GM18502 (cell line): ENCODE data around the gene SAMMSON.
A peak's percentile ranks its signal among the peaks of the same experiment; 100 is the strongest.

Experiments used
- ATAC-seq: cut with Tn5 transposase; IDR thresholded peaks from one replicate; pipeline ENCODE4 v1.9.1; 2021; ENCODE audit warnings: mild to moderate bottlenecking; ENCODE audit not compliant: unreplicated experiment, poor library complexity

The SAMMSON gene

DNA sequence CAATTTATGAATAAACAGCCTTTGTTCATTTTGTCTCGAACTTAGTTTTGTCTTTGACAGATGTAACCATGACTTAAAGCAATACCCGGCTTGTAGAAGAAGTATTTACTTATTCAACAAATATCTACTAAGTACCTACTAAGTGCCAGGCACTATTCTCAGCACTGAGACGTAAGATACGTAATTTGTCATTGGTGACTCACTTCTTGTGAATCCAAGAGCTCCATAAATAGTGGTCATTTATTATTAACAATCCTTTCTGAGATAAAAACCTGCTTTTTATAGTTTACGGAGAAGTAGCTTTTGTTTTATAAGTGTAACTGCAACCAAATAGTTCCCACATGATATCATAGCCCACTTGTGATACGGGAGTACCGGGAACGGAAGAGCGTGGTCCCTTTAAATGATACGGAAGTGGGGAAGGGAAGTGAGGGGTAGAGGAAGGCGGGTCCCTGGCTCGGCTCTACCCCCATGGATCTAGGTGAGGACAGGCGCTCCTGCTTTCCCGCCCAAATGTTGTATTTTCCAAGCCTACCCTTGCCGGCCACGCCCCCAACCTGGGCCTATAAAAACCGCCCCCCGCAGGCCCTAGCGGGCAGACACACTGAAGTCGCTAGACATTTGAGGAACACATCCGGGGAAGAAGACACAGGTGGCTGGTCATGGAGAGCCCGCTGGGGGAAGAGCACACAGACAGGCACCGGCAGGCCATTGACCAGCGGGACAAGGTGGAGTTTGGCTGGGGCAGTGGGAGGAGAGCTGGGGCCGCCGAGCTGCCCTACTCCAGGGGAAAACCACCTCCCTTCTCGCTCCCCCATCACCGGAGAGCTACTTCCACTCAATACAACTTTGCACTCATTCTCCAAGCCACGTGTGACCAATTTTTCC is at the start of gene SAMMSON:
TSS of gene SAMMSON (plus strand) at position 594 of the 888 bp plus-strand sequence.
- no peak for ATAC-seq

DNA sequence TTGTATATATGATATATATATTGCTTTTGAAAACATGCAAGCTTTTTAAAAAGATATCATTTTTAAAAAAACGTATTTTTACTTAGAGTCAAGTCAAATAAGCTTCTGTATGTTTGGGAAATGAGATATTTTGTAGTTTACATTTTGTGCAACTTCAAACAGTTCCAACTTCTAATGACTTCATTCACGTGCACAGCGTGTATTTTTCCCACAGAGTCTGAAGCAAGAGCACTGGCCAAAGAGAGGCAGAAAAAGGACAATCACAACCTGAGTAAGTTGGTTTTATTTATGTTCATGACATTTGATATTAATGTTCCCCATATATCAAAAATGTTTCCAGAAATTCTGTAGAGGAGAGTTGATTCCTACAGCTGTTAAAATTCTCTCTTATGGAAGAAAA is 47.9 kb upstream of the SAMMSON start:
- no peak for ATAC-seq

DNA sequence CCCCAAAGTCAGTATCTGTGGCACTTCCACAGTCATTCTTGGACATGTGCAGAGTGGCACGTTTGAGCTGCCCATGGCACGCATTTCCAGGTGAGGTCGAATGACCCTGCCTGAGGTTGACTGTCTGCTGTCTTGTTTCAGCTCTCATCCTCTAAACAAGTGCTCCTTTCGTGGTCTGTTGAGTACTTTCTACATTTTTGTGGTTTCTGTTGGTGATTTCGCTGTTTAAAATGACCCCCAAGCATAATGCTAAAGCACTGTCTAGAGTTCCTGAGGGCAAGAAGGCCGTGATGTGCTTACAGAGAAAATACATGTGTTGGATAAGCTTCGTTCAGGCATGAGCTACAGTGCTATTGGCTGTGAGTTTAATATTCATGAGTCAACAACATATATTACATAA is 40.0 kb upstream of the SAMMSON start:
- no peak for ATAC-seq

DNA sequence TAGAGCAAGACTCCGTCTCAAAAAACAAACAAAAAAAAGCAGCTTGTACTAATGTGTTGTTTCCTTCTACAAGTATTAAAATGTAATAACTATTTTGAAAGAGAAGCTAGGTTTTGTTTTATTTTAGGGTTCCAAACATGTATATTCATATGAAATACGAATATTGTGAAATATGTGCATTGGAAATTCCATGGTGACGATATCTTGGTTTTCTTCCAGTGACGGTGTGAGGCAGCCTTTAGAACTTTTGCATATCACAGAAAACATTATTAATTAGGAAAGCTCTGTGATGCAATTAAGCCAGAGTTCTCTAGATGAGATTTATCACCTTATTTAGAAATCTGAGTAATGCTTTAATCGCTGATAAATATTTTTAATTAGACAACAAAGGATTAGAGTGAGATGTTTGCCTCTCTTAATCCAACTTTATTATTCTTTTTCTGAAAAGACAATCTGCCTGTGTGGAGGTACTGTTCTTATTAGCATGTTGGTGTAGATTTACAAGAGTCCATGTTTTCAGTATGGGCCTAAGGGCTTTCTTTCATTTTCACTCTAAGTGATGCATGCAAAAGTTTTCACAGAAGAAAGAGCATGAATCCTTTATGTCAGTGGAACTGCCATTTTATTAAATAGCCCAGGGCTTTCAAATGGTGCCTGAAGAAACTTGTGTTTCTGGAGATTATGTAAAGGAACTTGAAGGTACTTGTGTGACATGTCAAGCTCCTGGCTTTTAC is 37.7 kb upstream of the SAMMSON start:
- ATAC-seq = no peak

DNA sequence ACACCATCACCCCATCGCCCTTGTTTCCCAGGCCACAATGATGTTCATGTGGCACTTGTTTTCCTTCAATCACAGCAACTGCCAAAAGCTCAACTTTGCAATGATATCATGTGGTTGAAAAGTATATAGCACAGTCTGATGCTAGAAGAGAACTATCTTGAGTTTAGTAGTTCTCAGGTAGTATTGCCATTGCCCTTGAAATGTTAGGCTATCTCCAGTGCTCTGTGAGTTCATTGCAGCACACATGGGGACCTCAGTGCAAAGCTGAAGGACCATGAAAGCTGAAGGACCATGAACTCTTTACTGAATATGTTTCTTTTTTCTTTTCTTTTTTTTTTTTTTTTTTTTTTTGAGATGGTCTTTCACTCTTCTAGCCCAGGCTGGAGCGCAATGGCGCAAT is 35.9 kb upstream of the SAMMSON start:
- no peak for ATAC-seq

DNA sequence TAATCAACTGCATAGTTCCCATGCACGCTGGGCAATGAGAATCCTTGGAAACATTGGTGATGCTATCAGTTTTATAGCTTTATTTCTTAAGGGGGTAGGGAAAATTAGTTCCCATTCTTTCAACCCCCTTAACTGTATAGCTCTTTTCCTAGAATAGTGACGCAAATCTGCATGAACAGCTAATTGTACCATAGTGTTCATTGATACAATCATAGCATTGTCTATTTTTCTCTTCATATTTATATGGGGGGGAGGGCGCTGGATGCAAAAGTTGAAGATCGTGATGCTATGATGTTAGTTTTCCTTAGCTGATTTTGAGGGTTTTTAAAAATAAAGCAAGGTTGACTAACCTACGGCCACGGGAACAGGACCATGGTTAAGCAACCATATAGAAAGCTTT is 32.4 kb upstream of the SAMMSON start:
- ATAC-seq = no peak

DNA sequence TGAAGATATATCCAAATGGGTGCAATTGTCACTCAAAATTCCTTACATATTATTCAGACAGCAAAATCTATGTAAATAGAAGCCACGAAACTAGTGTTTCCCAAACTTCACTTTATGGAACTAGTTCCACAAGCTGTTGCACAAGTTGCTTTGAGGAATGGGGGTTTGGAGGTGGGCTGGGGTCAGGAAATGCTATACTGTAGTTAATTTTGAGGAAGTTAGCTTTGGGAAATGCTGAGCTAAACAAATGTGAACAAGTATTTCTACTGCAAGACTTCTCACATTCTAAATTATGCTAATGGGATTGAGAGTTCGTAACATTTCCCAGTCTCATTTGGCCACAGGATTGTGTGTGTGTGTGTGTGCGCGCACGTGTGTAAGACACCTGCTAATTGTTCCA is 28.7 kb upstream of the SAMMSON start:
- no peak for ATAC-seq

DNA sequence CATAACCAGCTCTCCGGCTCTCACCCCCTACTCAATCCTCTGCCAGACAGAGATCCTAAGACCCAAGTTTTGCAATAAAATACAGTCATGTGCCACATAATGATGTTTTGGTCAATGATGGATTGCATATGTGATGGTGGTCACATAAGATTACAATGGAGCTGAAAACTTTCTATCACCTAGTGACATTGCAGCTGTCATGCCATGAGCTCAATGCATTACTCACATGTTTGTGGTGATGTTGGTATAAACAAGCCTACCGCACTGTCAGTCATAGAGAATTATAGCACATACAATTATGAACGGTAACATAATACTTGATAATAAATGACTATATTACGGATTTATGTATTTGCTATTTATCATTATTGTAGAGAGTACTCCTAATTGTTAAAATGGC is 26.9 kb upstream of the SAMMSON start:
- no peak for ATAC-seq

DNA sequence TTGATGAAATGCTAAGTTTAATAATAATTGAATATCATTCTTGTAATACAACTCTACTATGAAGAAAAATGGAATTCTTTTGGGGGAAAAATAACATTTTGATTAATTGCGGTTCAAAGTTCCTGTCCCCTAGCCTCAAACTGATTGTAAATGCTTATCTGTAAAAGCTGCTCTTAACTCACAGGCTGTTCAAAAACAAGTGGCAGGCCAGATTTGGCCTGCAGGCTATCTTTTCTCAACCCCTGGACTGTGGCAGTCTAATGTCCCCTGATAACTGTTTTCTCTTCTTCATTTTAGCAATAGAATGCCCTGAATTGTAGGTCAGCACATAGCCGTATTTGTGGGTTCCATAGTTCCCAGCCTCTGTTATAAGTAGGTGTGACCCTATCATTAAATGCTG is 23.5 kb upstream of the SAMMSON start:
- ATAC-seq = no peak

DNA sequence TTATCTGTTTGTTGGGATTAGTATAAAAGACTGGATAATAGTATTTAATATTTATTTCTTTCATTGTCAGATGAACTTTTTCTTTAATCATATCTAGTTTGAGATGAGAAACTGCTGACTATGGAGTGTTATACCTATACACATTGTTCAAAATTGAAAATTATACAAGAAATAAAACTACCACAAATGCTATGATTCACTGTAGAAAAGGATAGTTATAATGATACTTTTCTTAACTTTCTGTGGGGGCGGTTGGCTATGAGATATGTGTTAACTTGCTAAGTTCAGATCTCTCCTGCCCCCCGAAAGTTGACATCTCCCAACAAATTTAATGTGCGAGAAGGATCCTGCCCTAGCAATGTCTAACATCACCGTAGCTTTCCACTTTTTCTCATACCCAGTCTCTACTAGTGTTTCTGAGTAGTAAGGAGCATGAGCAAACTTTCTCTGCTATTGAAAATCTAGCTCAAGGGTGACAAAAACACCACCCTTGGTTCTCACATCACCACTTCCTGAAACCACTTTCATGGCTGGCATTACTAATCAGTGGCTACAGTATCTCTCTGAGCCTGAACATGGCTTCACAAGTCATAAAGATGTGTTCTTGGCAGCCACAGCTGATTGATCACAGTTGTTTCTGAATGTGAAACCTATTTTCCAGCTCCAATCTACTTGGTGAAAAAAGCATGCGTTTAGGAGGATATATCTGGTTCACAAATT is 15.8 kb upstream of the SAMMSON start:
- peak; percentile 69 for ATAC-seq

DNA sequence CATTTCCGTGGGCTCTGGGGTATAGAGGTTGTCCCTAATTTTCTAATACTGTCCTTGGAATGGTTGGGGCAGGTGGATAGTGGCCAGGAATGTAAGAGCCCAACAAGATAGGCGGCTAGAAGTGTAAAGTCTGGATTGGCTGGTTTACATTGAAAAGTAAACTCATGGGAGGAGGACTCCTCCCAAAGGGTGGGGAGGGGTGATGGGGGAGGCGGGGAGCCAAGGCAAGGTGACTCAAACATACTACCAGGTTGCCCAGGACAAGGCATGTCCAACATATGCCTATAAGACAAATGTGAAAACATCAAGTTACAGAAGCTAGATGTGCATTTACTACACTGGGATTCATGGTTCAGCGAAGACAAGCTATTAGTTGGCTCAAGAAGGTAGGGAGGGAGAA is 14.3 kb upstream of the SAMMSON start:
- no peak for ATAC-seq

DNA sequence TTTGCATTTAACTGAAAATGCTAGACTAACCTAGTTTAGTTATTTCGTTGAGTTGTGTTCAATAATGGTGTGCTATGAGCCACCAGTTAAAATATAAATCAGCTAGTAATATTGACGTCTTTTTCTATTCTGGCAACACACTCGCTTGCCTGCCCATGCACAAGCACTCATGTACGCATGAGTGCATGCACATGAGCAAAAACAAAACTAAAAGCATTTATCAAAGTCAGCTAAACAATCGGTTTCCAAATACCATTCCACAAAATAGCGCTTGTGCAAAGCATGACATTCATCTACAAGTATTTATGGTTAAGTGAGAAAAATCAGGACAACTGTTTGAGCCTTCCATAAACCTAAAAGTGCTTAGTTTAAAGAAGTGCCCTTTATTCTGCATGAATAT is 13.1 kb upstream of the SAMMSON start:
- ATAC-seq = no peak

DNA sequence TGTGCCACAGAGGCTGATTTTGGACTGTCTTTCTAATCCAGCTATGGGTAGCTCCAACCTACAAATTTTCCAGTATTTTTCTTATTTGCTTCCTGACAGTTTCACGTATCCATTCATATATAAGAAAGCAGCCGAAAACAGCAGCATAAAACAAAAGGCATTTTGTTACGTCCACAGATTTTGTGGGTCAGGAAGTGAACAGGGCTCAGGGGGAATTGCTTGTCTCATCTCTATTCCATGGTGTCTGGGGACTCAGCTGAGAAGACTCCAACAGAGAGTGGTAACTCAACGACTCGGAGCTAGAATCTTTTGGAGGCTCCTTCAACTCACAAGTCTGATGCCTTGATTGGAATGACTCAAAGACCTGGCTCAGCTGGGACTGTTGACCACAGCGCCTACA is 11.7 kb upstream of the SAMMSON start:
- ATAC-seq = no peak

DNA sequence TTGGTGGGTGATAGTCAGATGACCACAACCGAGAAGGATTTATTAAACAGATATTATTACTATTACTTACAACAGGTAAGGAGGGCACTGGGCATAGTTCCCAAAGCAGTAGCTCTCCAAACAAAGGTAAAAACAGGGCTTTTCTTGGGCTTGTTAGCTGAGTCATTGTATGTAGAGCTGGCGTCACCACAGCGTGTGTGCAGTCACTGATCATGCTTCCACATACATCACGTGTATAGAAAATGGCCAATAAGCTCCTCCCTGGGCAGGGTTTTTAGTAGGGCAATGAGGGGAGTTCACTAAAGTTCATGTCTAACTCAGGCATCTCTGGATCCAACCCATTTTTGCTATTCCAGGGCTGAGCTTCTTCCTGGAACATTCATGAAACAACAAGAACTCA is 5.8 kb upstream of the SAMMSON start:
- ATAC-seq = no peak

DNA sequence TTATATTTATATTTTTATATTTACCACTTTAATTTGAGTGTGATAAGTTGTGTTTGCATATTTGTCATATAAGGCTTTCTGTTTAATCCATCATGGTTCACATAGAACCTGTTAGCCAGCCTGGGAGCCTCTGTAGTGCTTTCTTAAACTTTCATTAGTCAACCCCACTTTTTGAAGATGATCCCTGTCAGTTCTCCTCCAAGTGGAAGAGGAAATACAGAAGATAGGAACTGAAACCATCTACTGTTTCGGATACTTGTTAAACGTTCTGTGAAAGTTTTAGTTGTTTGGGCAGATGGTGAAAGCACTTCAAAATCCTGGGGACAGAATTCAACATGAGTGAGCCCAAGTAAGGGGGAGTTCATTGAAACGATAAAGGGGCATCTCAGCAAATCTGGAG is 4.6 kb upstream of the SAMMSON start:
- ATAC-seq = no peak

DNA sequence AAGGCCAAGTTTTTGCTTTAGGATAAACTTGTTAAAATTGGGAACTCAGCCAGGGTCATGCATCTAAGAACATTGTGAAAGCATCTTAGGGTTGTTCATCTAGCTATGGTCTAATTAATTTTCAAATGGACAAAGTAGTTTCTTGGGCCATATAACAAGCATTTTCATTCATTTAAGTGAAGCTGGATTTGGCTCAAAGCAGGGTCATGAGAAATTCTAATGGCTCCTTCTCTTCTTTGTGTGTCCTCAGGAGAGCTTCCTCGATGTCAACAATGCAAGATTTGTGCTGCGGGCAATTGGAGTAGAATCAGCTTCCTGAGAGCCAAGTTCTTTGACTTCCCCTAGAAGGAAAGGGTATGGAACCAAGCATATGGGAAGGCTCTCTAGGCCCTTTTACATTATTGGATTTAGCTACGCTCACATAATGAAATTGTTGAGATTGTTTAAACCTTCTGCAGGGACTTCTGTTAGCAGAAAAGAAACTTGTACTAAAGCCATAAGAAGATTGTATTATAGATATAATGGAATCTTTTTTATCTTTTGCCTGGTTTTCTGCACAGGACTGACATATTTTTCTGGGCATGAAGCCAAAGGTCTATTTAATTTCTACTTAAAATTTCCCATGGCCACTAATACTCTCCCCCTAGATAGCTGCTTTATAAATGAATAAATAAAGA is 1.8 kb upstream of the SAMMSON start:
- no peak for ATAC-seq

DNA sequence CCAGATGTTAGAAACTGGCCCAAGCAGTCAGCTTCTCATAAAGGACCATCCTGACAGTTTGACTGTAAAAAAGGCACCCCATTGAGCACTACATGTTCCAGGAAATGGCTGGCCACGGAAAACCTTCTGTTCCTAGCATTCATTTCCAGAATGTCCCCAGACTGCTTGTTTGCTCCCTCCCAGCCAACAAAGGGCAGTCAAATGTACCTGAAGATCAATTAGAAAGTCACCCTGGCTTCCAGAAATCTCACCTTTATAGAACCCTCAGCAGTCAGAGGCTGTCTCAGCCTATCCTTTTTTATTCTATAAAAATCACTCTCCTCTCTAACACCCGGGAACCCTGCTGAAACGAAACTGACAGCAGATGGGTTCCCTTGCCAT is 784 bp upstream of the SAMMSON start:
- no peak for ATAC-seq

DNA sequence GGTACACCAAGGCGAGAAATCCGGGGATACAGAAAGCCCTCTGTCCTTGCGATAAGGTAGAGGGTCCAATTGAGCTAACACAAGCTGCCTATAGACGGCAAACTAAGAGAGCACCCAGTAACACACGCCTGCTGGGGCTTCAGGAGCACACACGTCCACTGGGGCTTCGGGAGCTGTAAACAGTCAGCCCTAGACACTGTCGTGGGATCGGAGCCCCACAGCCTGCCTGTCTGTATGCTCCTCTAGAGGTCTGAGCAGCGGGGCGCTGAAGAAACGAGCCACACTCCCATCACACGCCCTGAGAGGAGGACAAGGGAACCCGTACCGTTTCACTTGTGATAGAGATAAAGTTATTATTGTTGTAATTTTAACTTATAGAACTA is 486 bp downstream of the SAMMSON start:
- no peak for ATAC-seq

DNA sequence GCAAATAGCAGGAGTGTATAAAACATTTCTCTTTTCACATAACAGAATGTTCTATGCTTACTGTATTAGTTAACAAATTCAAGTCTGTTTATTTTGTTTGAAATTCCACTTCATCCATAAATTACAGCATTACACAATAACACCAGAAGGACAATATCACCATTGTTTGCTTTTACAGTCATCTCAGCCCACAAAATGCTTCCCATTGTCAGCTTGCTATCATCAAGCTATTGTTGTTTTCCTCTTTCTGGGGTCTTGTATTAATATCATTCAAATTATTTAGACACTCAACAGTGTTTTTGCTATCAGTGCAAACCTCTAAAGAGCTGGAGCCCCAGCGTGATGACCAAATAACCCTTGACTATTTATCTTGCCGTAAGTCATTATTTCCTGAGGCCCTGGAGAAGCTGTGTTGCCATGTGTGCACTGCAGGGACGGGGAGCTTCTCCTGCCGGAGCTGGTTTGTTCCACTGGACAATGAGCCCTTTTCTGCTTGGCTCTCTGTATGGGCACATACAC is 1.1 kb downstream of the SAMMSON start:
- ATAC-seq = no peak

DNA sequence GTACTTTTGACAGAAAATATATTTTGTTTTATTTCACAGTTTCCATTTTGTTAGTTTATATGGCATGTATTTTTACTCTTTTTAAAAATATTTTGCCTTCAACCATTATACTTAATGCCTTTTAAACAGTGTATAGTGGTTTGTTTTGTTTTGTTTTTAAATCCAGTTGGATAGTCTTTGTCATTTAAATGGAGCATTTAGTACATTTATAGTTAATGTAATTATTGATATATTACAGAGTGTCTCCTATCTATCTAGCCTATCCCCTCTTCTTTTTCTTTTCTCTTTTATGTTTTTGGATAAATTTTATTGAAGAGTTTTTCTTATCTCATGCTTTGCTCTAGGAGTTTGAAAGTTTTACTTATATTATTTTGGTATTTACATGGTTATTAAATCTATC is 3.6 kb downstream of the SAMMSON start:
- no peak for ATAC-seq
